Natural killer cell (primary cell): ENCODE data around the gene PRIM1. TPM values are rescaled to one million over a fixed set of nuclear protein-coding genes. Genes with fewer than 3 reads are reported as not detected.
A peak's percentile ranks its signal among the peaks of the same experiment; 100 is the strongest.
"Not testable (repeated sequence)": the region's sequence is repeated elsewhere in the genome, so short reads cannot be mapped to it uniquely, and the experiment has no call there.

Experiments used
- ATAC-seq, 3 donors: fragments of 150-1000 bp in 2 of 3; fragments of 200-7000 bp in 1 of 3; cut with Tn5 transposase; 1 replicate in 1 of 3; 2 replicates in 2 of 3; pipeline ENCODE4 v1.10.0; 2021; ENCODE audit warnings: mild to moderate bottlenecking in 2 of 3, moderate library complexity in 2 of 3
- DNase-seq, 2 donors: peaks; one replicate each; pipeline versions ENCODE4 v3.0.0 to v3.0.0-alpha.2; 2013 to 2021; ENCODE audit warnings: mixed read lengths in 1 of 2
- H3K27ac ChIP-seq: one replicate; pipeline ENCODE4 v1.5.1; 2013; ENCODE audit warnings: mild to moderate bottlenecking, low read length
- H3K27me3 ChIP-seq: one replicate; pipeline ENCODE4 v1.6.1; 2013; ENCODE audit warnings: low read length; ENCODE audit not compliant: control insufficient read depth, insufficient read depth
- H3K36me3 ChIP-seq: one replicate; pipeline ENCODE4 v1.6.1; 2013; ENCODE audit warnings: low read length; ENCODE audit not compliant: control insufficient read depth, insufficient read depth
- H3K4me1 ChIP-seq: one replicate; pipeline ENCODE4 v1.6.1; 2013; ENCODE audit warnings: low read length; ENCODE audit not compliant: control insufficient read depth, insufficient read depth
- H3K4me3 ChIP-seq: one replicate; pipeline ENCODE4 v1.5.1; 2013; ENCODE audit warnings: low read length
- H3K9me3 ChIP-seq: one replicate; pipeline ENCODE4 v1.6.1; 2013; ENCODE audit warnings: low read length; ENCODE audit not compliant: control insufficient read depth, insufficient read depth
- H3K27ac Mint-ChIP-seq, 2 donors: one replicate each; pipeline ENCODE4 v1.8.0; 2022; ENCODE audit warnings: mild to moderate bottlenecking in 2 of 2, mixed read lengths in 2 of 2, moderate library complexity in 1 of 2
- H3K27me3 Mint-ChIP-seq, 2 donors: one replicate each; pipeline ENCODE4 v1.8.0; 2022; ENCODE audit warnings: low read depth in 2 of 2, mixed read lengths in 2 of 2
- H3K36me3 Mint-ChIP-seq: one replicate; pipeline ENCODE4 v1.8.0; 2022; ENCODE audit warnings: mixed read lengths
- H3K4me1 Mint-ChIP-seq, 2 donors: one replicate each; pipeline ENCODE4 v1.8.0; 2022; ENCODE audit warnings: mixed read lengths in 2 of 2
- H3K4me3 Mint-ChIP-seq: one replicate; pipeline ENCODE4 v1.8.0; 2022; ENCODE audit warnings: mild to moderate bottlenecking, moderate library complexity, mixed read lengths
- H3K9me3 Mint-ChIP-seq, 2 donors: one replicate each; pipeline ENCODE4 v1.8.0; 2022; ENCODE audit warnings: mixed read lengths in 2 of 2
- CTCF ChIP-seq: fragments of 200-600 bp; IDR thresholded peaks from one replicate; pipeline ENCODE4 v1.8.0; 2022; ENCODE audit warnings: antibody characterized with exemption
- WGBS: methylation state at CpG from one replicate; pipeline ENCODE4 v1.1.7; 2013; ENCODE audit warnings: missing lambda C conversion rate; ENCODE audit not compliant: insufficient coverage; 5-methylcytosine and 5-hydroxymethylcytosine counted together
- intact Hi-C: fragments of 100-400 bp; cut with micrococcal nuclease; formaldehyde crosslinking; loops from one replicate; pipeline ENCODE4 v1.14.2; 2022
- total RNA-seq, 4 donors: library from RNA; stranded (reverse); fragments of 120-200 nt in 1 of 4; gene quantifications; one replicate each; pipeline versions ENCODE4 v1.2.3 to v1.2.4, GENCODE V29; 2013 to 2022

Gene PRIM1
- total RNA-seq, 3 donors from 2014 or later (not counting 1 experiment from before 2014, with no cell fraction given), result 10.1 to 11.9 (median 10.4) TPM

- DNase-seq, result no peak
- Mint-ChIP-seq H3K9me3 (no peaks in the 10 kb centered on the region), H3K4me1 (peaks cover 16 to 19% of the 10 kb centered on the region in 2 donors), H3K27ac (peak overlapping the region in 1 of 2 donors; percentile 45), H3K36me3 (no peaks in the 10 kb centered on the region), H3K27me3 (no peaks in the 10 kb centered on the region), H3K4me3 (peak overlapping the region; percentile 62)
- no peak overlapping the region for H3K4me3 ChIP-seq
- no peaks in the 10 kb centered on the region for H3K9me3 ChIP-seq
- H3K36me3 ChIP-seq, result peaks cover 19% of the 10 kb centered on the region
- no peak for TF ChIP-seq CTCF
- H3K27ac ChIP-seq, result peak overlapping the region; percentile 4
- ATAC-seq, result no peak
- intact Hi-C loops, result loop anchor here (10.0 kb wide), 1 partner anchor 435 kb away; no protein-coding TSS in a partner anchor
- peaks cover 9% of the 10 kb centered on the region for H3K4me1 ChIP-seq
- H3K27me3 ChIP-seq, result no peaks in the 10 kb centered on the region
Measured at GRCh38 chr12:56749853-56750252, 2.3 kb downstream of the PRIM1 start.

- Histone ChIP-seq H3K4me3 (no peak overlapping the region), H3K36me3 (peaks cover 22% of the 10 kb centered on the region), H3K27ac (no peak overlapping the region), H3K9me3 (no peaks in the 10 kb centered on the region), H3K4me1 (peaks cover 9% of the 10 kb centered on the region), H3K27me3 (no peaks in the 10 kb centered on the region)
- no CpG with 5 or more reads among the region's 2 CpGs for WGBS
- Mint-ChIP-seq H3K27me3 (no peaks in the 10 kb centered on the region), H3K9me3 (no peaks in the 10 kb centered on the region), H3K36me3 (no peaks in the 10 kb centered on the region), H3K27ac (peak overlapping the region in 1 of 2 donors; percentile 45), H3K4me3 (no peak overlapping the region), H3K4me1 (peaks cover 16 to 19% of the 10 kb centered on the region in 2 donors)
- intact Hi-C loops, result no loop called here
- TF ChIP-seq CTCF, result no peak
- no peak for ATAC-seq
- no peak for DNase-seq
Measured at GRCh38 chr12:56749359-56749758, 2.8 kb downstream of the PRIM1 start.

DNA sequence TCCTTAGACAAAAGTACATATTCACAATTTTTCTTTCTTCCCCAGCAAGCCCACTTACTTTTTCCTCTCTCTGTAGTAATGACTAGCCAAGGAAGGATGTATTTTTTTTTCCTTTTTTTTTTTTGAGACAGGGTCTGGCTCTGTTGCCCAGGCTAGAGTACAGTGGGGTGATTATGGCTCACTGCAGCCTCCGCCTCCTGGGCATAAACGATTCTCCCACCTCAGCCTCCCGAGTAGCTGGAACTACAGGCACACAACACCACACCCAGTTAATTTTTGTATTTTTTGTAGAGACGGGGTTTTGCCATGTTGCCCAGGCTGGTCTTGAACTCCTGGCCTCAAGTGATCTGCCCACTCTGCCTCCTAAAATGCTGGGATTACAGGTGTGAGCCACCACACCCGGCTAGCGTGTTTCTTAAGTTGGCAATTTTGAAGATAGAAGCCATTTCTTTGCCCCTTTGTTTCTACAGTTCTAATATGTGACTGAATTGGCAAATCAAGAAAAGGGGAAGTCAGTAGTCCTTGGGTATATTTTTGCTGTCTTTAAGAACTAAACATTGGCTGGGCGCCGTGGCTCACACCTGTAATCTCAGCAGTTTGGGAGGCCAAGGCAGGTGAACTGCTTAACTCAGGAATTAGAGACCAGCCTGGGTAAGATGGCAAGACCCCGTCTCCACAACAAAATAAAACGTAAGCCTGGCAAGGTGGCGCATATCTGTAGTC is 23.8 kb downstream of the PRIM1 start:
- no peak overlapping the region for H3K4me3 Mint-ChIP-seq
- Histone ChIP-seq H3K4me3 (no peak overlapping the region), H3K4me1 (peaks cover 18% of the 10 kb centered on the region), H3K36me3 (peaks cover 14% of the 10 kb centered on the region), H3K27me3 (no peaks in the 10 kb centered on the region), H3K9me3 (no peaks in the 10 kb centered on the region), H3K27ac (no peak overlapping the region)
- no peaks in the 10 kb centered on the region for H3K27me3 Mint-ChIP-seq
- no peak overlapping the region for H3K27ac Mint-ChIP-seq
- H3K36me3 Mint-ChIP-seq, result peaks cover 7% of the 10 kb centered on the region
- no peak for ATAC-seq
- WGBS, result 95% methylated on average over 9 of the region's 11 CpGs
- intact Hi-C loops, result no loop called here
- H3K4me1 Mint-ChIP-seq, result peaks cover 28 to 29% of the 10 kb centered on the region in 2 donors
- no peak for TF ChIP-seq CTCF
- no peaks in the 10 kb centered on the region for H3K9me3 Mint-ChIP-seq
- DNase-seq, result no peak

- H3K27me3 ChIP-seq, DNase-seq, H3K4me3 ChIP-seq, H3K9me3 ChIP-seq, H3K27me3 Mint-ChIP-seq, intact Hi-C loops, H3K36me3 Mint-ChIP-seq, H3K9me3 Mint-ChIP-seq, ATAC-seq: not testable (repeated sequence)
- Mint-ChIP-seq H3K27ac (peak overlapping the region; percentile 98), H3K4me3 (peak overlapping the region; percentile 99), H3K4me1 (peaks cover 47 to 49% of the 10 kb centered on the region in 2 donors)
- H3K4me1 ChIP-seq, result peaks cover 27% of the 10 kb centered on the region
- WGBS, result 97% methylated on average over 15 of the region's 15 CpGs
- H3K36me3 ChIP-seq, result peaks cover 27% of the 10 kb centered on the region
- peak overlapping the region; percentile 98 for H3K27ac ChIP-seq
Measured at GRCh38 chr12:56726196-56726675, 25.9 kb downstream of the PRIM1 start.
